Neuronal stem cell (in vitro differentiated cells): ENCODE results near the gene TBATA.
A peak's percentile ranks its signal among the peaks of the same experiment; 100 is the strongest.

Source experiments
- DNase-seq: peaks from one replicate; pipeline ENCODE4 v3.0.0-alpha.2; 2013; ENCODE audit warnings: low spot score
- H2AFZ ChIP-seq: one replicate; pipeline ENCODE4 v1.6.1; 2013; ENCODE audit warnings: mild to moderate bottlenecking, low read length, inconsistent platforms
- H2AK5ac ChIP-seq: 2 replicates; pipeline ENCODE4 v1.6.1; 2013; ENCODE audit warnings: low read depth, mild to moderate bottlenecking, inconsistent platforms, low read length, moderate library complexity, mixed read lengths
- H2BK120ac ChIP-seq: 2 replicates; pipeline ENCODE4 v1.6.1; 2013; ENCODE audit warnings: low read depth, mild to moderate bottlenecking, inconsistent platforms, low read length, moderate library complexity, mixed read lengths
- H2BK12ac ChIP-seq: one replicate; pipeline ENCODE4 v1.6.1; 2013; ENCODE audit warnings: low read length, inconsistent platforms
- H2BK15ac ChIP-seq: 2 replicates; pipeline ENCODE4 v1.6.1; 2013; ENCODE audit warnings: mild to moderate bottlenecking, low read length, inconsistent platforms, mixed read lengths
- H2BK5ac ChIP-seq: one replicate; pipeline ENCODE4 v1.6.1; 2013; ENCODE audit warnings: inconsistent platforms, mild to moderate bottlenecking, low read length, moderate library complexity
- H3K14ac ChIP-seq: one replicate; pipeline ENCODE4 v1.6.1; 2013; ENCODE audit warnings: low read length, inconsistent platforms
- H3K18ac ChIP-seq: 2 replicates; pipeline ENCODE4 v1.6.1; 2013; ENCODE audit warnings: low read length, inconsistent platforms
- H3K23ac ChIP-seq: 2 replicates; pipeline ENCODE4 v1.6.1; 2013; ENCODE audit warnings: low read depth, mild to moderate bottlenecking, mixed read lengths, low read length, inconsistent platforms; ENCODE audit not compliant: poor library complexity
- H3K27ac ChIP-seq: replicated peaks from 3 replicates; pipeline ENCODE4 v1.5.1; 2013; ENCODE audit warnings: low read length, inconsistent platforms
- H3K27me3 ChIP-seq, 3 experiments: 2 replicates each; pipeline ENCODE4 v1.6.1; 2013; ENCODE audit warnings: low read length in 3 of 3, mild to moderate bottlenecking in 2 of 3, inconsistent platforms in 1 of 3, low read depth in 1 of 3, mixed read lengths in 1 of 3, moderate library complexity in 1 of 3; ENCODE audit not compliant: control insufficient read depth in 3 of 3, insufficient read depth in 3 of 3
- H3K36me3 ChIP-seq, 2 donors: replicated peaks in 1 of 2; 2 replicates each; pipeline ENCODE4 v1.6.1; 2013; ENCODE audit warnings: low read length in 2 of 2; ENCODE audit not compliant: control insufficient read depth in 2 of 2, insufficient read depth in 2 of 2
- H3K4ac ChIP-seq: 2 replicates; pipeline ENCODE4 v1.6.1; 2013; ENCODE audit warnings: inconsistent platforms, mild to moderate bottlenecking, low read length, moderate library complexity
- H3K4me1 ChIP-seq, 2 donors: 1 replicate in 1 of 2; 2 replicates in 1 of 2; pipeline ENCODE4 v1.6.1; 2013; ENCODE audit warnings: low read length in 2 of 2, low read depth in 1 of 2; ENCODE audit not compliant: control insufficient read depth in 2 of 2, insufficient read depth in 1 of 2
- H3K4me2 ChIP-seq: one replicate; pipeline ENCODE4 v1.6.1; 2013; ENCODE audit warnings: mild to moderate bottlenecking, low read length, inconsistent platforms; ENCODE audit not compliant: insufficient read depth, poor library complexity, severe bottlenecking
- H3K4me3 ChIP-seq, 2 donors: 2 replicates each; pipeline ENCODE4 v1.5.1; 2013; ENCODE audit warnings: low read length in 2 of 2, mild to moderate bottlenecking in 2 of 2, inconsistent platforms in 1 of 2, moderate library complexity in 1 of 2
- H3K79me1 ChIP-seq: one replicate; pipeline ENCODE4 v1.6.1; 2013; ENCODE audit warnings: low read depth, mild to moderate bottlenecking, inconsistent platforms, low read length, moderate library complexity
- H3K9ac ChIP-seq: one replicate; pipeline ENCODE4 v1.6.1; 2013; ENCODE audit warnings: mild to moderate bottlenecking, low read depth, low read length, inconsistent platforms; ENCODE audit not compliant: poor library complexity
- H3K9me3 ChIP-seq, 2 donors: replicated peaks in 1 of 2; 2 replicates each; pipeline versions ENCODE3 to v1.6.1; 2013; ENCODE audit warnings: low read length in 2 of 2, mild to moderate bottlenecking in 2 of 2, inconsistent platforms in 1 of 2, low read depth in 1 of 2, mixed read lengths in 1 of 2, moderate library complexity in 1 of 2; ENCODE audit not compliant: control insufficient read depth in 2 of 2, insufficient read depth in 1 of 2
- H4K8ac ChIP-seq: one replicate; pipeline ENCODE4 v1.6.1; 2013; ENCODE audit warnings: low read depth, mild to moderate bottlenecking, inconsistent platforms, low read length, moderate library complexity
- H4K91ac ChIP-seq: one replicate; pipeline ENCODE4 v1.6.1; 2013; ENCODE audit warnings: low read length, low read depth, mild to moderate bottlenecking, inconsistent platforms; ENCODE audit not compliant: poor library complexity
- WGBS, 2 donors: extraction: QIAGEN DNeasy Blood & Tissue Kit; methylation state at CpG; one replicate each; pipeline ENCODE4 v1.1.7; 2013; ENCODE audit warnings: missing lambda C conversion rate in 2 of 2, mixed read lengths in 1 of 2; ENCODE audit not compliant: insufficient read length in 2 of 2, insufficient replicate concordance in 1 of 2; ENCODE audit errors: extremely low coverage in 2 of 2; 5-methylcytosine and 5-hydroxymethylcytosine counted together

The TBATA gene

DNA sequence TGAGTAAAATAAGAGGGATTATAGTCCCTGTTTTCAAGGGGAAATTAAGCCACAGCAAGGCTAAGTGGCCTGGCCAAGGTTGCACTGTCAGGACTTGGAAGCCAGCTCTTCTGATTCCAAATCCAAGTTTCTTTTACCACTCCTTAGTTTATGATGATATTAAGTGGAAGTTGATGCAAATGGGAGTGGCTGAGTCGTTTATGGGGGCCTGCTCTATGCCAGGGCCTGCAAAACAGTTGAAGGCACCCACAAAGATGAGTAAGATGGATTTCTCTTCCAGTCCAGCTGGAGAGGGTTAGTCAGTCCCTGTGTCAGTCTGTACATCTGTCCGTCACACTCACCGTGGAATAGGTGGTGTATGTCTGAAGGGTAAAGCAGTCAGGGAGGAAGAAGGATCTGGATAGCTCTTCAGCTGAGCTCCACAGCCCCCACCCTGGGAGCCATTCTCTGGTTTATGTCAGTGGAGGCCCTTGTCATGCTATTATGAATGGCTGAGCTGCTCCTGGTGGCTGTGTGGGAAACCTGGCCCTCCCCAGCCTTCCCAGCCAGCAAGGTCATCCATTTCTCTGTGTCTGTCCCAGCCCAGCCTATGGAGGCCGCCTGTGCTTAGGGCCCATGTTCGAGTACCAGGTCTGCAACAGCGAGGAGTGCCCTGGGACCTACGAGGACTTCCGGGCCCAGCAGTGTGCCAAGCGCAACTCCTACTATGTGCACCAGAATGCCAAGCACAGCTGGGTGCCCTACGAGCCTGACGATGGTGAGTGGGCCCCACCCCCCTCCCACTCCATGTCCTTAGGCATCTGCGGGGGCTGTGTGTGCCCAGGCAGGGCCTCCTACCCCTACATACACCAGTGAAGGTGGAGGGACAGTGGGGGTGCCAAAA is 44.5 kb downstream of the TBATA start:
- Histone ChIP-seq H3K27ac (no peak overlapping the region), H3K18ac (no peak overlapping the region), H3K27me3 (peaks cover 0 to 3% (median 0%) of the 10 kb centered on the region in 3 experiments), H3K4ac (no peak overlapping the region), H3K9ac (no peak overlapping the region), H2BK12ac (no peak overlapping the region), H3K79me1 (no peaks in the 10 kb centered on the region), H2AFZ (no peak overlapping the region), H2AK5ac (peak overlapping the region; percentile 50), H2BK120ac (no peak overlapping the region), H3K9me3 (no peaks in the 10 kb centered on the region), H3K4me3 (peak overlapping the region in 1 of 2 donors; percentile 25), H2BK15ac (no peak overlapping the region), H3K23ac (no peak overlapping the region), H3K4me2 (no peak overlapping the region), H3K4me1 (peaks cover 2 to 16% of the 10 kb centered on the region in 2 donors), H3K36me3 (no peaks in the 10 kb centered on the region), H4K8ac (no peak overlapping the region), H3K14ac (no peak overlapping the region), H4K91ac (no peak overlapping the region), H2BK5ac (no peak overlapping the region)
- WGBS, 2 donors = no CpG with 5 or more reads among the region's 12 CpGs
- no peak for DNase-seq

DNA sequence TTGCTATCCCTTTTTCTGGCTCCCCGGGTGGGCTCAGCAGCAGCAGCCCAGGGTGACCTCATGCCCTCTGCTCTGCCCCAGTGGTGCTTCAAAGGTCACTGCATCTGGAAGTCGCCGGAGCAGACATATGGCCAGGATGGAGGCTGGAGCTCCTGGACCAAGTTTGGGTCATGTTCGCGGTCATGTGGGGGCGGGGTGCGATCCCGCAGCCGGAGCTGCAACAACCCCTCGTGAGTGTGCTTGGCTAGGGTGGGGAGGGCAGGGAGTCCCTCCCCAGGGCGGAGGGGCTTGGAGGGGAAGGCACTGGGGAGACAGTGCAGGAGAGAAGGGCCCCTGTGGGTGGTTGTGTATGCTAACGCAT is 46.4 kb downstream of the TBATA start:
- Histone ChIP-seq H3K4me2 (no peak overlapping the region), H2BK120ac (no peak overlapping the region), H2BK15ac (no peak overlapping the region), H2AFZ (no peak overlapping the region), H4K8ac (no peak overlapping the region), H3K36me3 (no peaks in the 10 kb centered on the region), H3K4ac (no peak overlapping the region), H3K27me3 (no peaks in the 10 kb centered on the region), H2BK5ac (no peak overlapping the region), H3K9ac (no peak overlapping the region), H3K14ac (no peak overlapping the region), H3K79me1 (no peaks in the 10 kb centered on the region), H4K91ac (no peak overlapping the region), H3K4me3 (no peak overlapping the region), H2BK12ac (no peak overlapping the region), H2AK5ac (no peak overlapping the region), H3K4me1 (peaks cover 2 to 16% of the 10 kb centered on the region in 2 donors), H3K9me3 (no peaks in the 10 kb centered on the region), H3K23ac (no peak overlapping the region), H3K18ac (peak overlapping the region; percentile 8), H3K27ac (no peak overlapping the region)
- no CpG with 5 or more reads among the region's 12 CpGs for WGBS, 2 donors
- no peak for DNase-seq

DNA sequence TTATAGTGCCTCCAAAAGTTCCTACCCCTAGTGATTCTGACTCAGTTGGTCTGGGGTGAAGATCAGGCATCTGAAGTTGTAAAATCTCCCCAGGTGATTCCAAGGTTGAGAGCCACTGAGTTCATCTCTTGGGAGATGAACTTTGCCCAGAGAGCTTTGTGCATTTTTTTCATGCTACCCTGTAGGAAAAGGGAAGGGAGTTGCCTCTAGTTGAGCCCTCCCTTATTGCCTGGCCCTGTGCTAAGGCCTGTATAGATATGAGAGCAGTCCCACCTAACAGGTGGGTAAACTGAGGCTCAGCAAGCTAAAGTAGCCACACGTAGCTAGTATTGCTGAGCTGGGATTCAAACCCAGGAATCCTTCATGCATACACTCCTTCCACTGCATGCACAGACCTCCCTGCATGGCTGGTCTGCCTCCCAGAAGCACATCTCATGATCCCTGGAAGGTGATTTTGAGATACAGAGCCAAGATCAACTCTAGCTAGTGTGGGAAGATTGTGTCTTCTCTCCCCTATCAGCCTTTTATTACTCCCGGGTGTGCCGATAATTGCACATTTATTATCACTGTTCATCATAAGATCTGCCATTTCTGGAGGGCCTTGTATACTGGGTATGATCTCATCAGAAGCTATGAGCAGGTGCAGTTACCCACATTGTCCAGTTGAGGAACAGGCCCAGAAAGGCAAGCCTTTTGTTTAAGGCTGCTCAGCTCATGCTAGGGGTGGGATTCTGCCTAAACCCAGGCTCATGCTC is 47.0 kb downstream of the TBATA start:
- DNase-seq = no peak
- no peak overlapping the region for H3K14ac ChIP-seq
- H3K4ac ChIP-seq = no peak overlapping the region
- H3K4me2 ChIP-seq = no peak overlapping the region
- H3K4me1 ChIP-seq = peaks cover 2 to 16% of the 10 kb centered on the region in 2 donors
- H2AK5ac ChIP-seq = no peak overlapping the region
- no peak overlapping the region for H3K4me3 ChIP-seq
- H3K79me1 ChIP-seq = no peaks in the 10 kb centered on the region
- no CpG with 5 or more reads among the region's 3 CpGs for WGBS, 2 donors
- no peak overlapping the region for H2AFZ ChIP-seq
- H3K27me3 ChIP-seq = no peaks in the 10 kb centered on the region
- H2BK5ac ChIP-seq = no peak overlapping the region
- H2BK12ac ChIP-seq = no peak overlapping the region
- H3K9ac ChIP-seq = no peak overlapping the region
- no peak overlapping the region for H4K8ac ChIP-seq
- no peak overlapping the region for H2BK15ac ChIP-seq
- no peak overlapping the region for H2BK120ac ChIP-seq
- H4K91ac ChIP-seq = no peak overlapping the region
- H3K18ac ChIP-seq = no peak overlapping the region
- no peaks in the 10 kb centered on the region for H3K36me3 ChIP-seq
- no peak overlapping the region for H3K27ac ChIP-seq
- H3K23ac ChIP-seq = no peak overlapping the region
- H3K9me3 ChIP-seq = no peaks in the 10 kb centered on the region

DNA sequence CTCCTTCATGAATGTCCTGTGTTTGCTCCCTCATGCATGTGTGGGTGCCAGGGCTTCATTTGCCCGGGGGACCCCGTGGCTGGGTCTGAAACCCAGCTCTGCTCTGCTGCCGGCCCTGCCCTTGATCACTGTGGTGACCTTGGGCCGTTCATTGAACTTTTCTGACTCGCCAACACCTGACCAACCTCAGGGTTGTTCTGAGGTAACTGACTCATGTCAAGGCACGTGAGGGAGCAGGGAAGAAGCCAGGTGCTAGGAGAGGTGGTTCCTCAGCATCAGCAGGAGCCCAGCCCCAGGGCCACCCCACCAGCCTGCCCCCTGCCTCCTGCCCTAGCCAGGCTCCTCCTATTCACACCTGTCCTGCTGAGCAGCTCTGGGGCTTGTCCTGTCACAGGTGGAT is 47.9 kb downstream of the TBATA start:
- Histone ChIP-seq H2BK15ac (no peak overlapping the region), H3K14ac (no peak overlapping the region), H4K8ac (no peak overlapping the region), H3K27ac (no peak overlapping the region), H3K23ac (no peak overlapping the region), H3K4me3 (no peak overlapping the region), H4K91ac (no peak overlapping the region), H2AK5ac (peak overlapping the region; percentile 85), H2BK12ac (no peak overlapping the region), H3K4me1 (peaks cover 2 to 16% of the 10 kb centered on the region in 2 donors), H2BK120ac (no peak overlapping the region), H3K4me2 (no peak overlapping the region), H3K9ac (no peak overlapping the region), H3K9me3 (no peaks in the 10 kb centered on the region), H2AFZ (no peak overlapping the region), H3K4ac (peak overlapping the region; percentile 8), H3K27me3 (no peaks in the 10 kb centered on the region), H3K18ac (peak overlapping the region; percentile 24), H3K79me1 (no peaks in the 10 kb centered on the region), H3K36me3 (no peaks in the 10 kb centered on the region), H2BK5ac (no peak overlapping the region)
- no CpG with 5 or more reads among the region's 6 CpGs for WGBS, 2 donors
- no peak for DNase-seq
